HepG2 (cell line): ENCODE results near the gene CCT3. TPM values are rescaled to one million over a fixed set of nuclear protein-coding genes. Genes with fewer than 3 reads are reported as not detected.

Experiments
- ADNP ChIP-seq: sonication (generic); formaldehyde crosslinking; IDR thresholded peaks from 2 replicates; pipeline ENCODE4 v1.4.0; 2020; ENCODE audit warnings: missing genetic modification reagents
- CERS6 ChIP-seq: sonication (generic); formaldehyde crosslinking; IDR thresholded peaks from 2 replicates; pipeline ENCODE4 v1.5.0; 2020; ENCODE audit warnings: missing genetic modification reagents
- CSRNP1 ChIP-seq: sonication (generic); formaldehyde crosslinking; IDR thresholded peaks from 2 replicates; pipeline ENCODE4 v1.8.1; 2023; ENCODE audit warnings: mild to moderate bottlenecking, missing genetic modification reagents
- FOXO4 ChIP-seq: sonication (generic); formaldehyde crosslinking; conservative IDR thresholded peaks from 2 replicates; pipeline ENCODE4 v1.8.1; 2023; ENCODE audit warnings: missing genetic modification reagents
- HMGA1 ChIP-seq: sonication (generic); formaldehyde crosslinking; conservative IDR thresholded peaks from 2 replicates; pipeline ENCODE4 v1.4.0; 2020; ENCODE audit warnings: missing genetic modification reagents
- KLF6 ChIP-seq: IDR thresholded peaks from 2 replicates; pipeline ENCODE4 v1.8.0; 2016; ENCODE audit warnings: missing biosample characterization, missing genetic modification reagents
- NFYB ChIP-seq: sonication (generic); formaldehyde crosslinking; IDR thresholded peaks from 2 replicates; pipeline ENCODE4 v1.4.0; 2020; ENCODE audit warnings: missing genetic modification reagents
- NONO ChIP-seq, 2 experiments: fragments of 450-650 bp in 1 of 2; sonication (generic) in 1 of 2; formaldehyde crosslinking in 1 of 2; IDR thresholded peaks in 1 of 2; conservative IDR thresholded peaks in 1 of 2; 2 replicates each; pipeline versions ENCODE4 v1.6.1 to v1.8.0; 2017 to 2022; ENCODE audit warnings: mild to moderate bottlenecking in 1 of 2, missing genetic modification reagents in 1 of 2, moderate library complexity in 1 of 2
- TMF1 ChIP-seq: sonication (generic); formaldehyde crosslinking; IDR thresholded peaks from 2 replicates; pipeline ENCODE4 v1.8.1; 2022; ENCODE audit warnings: low read depth, missing genetic modification reagents
- TRIM24 ChIP-seq: sonication (generic); formaldehyde crosslinking; IDR thresholded peaks from 2 replicates; pipeline ENCODE4 v1.8.0; 2022; ENCODE audit warnings: mild to moderate bottlenecking, missing genetic modification reagents
- YEATS2 ChIP-seq: sonication (generic); formaldehyde crosslinking; IDR thresholded peaks from 2 replicates; pipeline ENCODE4 v1.4.0; 2020; ENCODE audit warnings: missing genetic modification reagents, borderline replicate concordance
- ZBTB40 ChIP-seq, 2 experiments: fragments of 450-650 bp in 1 of 2; sonication (generic) in 1 of 2; formaldehyde crosslinking in 1 of 2; IDR thresholded peaks; 2 replicates each; pipeline versions ENCODE4 v1.6.1 to v1.8.0; 2016 to 2022; ENCODE audit warnings: antibody characterized with exemption in 1 of 2, mild to moderate bottlenecking in 1 of 2, missing genetic modification reagents in 1 of 2
- ZKSCAN8 ChIP-seq: IDR thresholded peaks from 2 replicates; pipeline ENCODE4 v1.6.1; 2016; ENCODE audit warnings: borderline replicate concordance, missing genetic modification reagents, missing compliant biosample characterization
- ZNF207 ChIP-seq: fragments of 450-650 bp; IDR thresholded peaks from 2 replicates; pipeline ENCODE4 v1.6.1; 2016; ENCODE audit warnings: antibody characterized with exemption, borderline replicate concordance
- ZNF263 ChIP-seq: sonication (generic); formaldehyde crosslinking; IDR thresholded peaks from 2 replicates; pipeline ENCODE4 v1.4.0; 2020; ENCODE audit warnings: missing genetic modification reagents
- ZNF274 ChIP-seq: sonication (generic); formaldehyde crosslinking; IDR thresholded peaks from 2 replicates; pipeline ENCODE4 v1.5.1; 2020; ENCODE audit warnings: mild to moderate bottlenecking, missing genetic modification reagents
- ZNF792 ChIP-seq: IDR thresholded peaks from 2 replicates; pipeline ENCODE4 v1.6.1; 2016
- polyA plus RNA-seq, 8 experiments: library from polyadenylated mRNA; depleted of rRNA in 3 of 8; stranded (reverse) in 7 of 8; unstranded in 1 of 8; fragments of >200 nt; fragmentation: Illumina TruSeq in 4 of 8; extraction: Trizol in 4 of 8; gene quantifications; 2 replicates each; pipeline versions ENCODE4 v1.2.1 to v1.2.3, GENCODE V29; 2011 to 2016; ENCODE audit warnings: low read depth in 4 of 8, missing spikeins in 1 of 8, mixed read lengths in 1 of 8; ENCODE audit not compliant: insufficient read depth in 1 of 8
- total RNA-seq, 5 experiments: library from RNA; depleted of rRNA; stranded (reverse); fragments of >200 nt; fragmentation: Illumina TruSeq; extraction: Trizol; gene quantifications; 2 replicates each; pipeline ENCODE4 v1.2.3, GENCODE V29; 2016; ENCODE audit warnings: low read depth in 1 of 5

The CCT3 gene
- total and polyA plus RNA-seq, 2 of the 13 experiments (the other 11 are each of a cell fraction or from before 2014, with no cell fraction given), result 319 to 615 TPM

- TF ChIP-seq ZBTB40 (IDR thresholded peaks at IDR 0.05) (no peak), ZBTB40 (CRISPR knock-in tag; IDR thresholded peaks at IDR 0.05) (peak; percentile 29; the same call in 1 of the 2 replicates), ZNF263 (peak; percentile 53; the same call in 1 of the 2 replicates), ZNF274 (CRISPR knock-in tag) (no peak), ZNF207 (no peak), YEATS2 (no peak), ZKSCAN8 (CRISPR knock-in tag) (no peak), CSRNP1 (no peak), ZNF792 (CRISPR knock-in tag) (no peak), NFYB (CRISPR knock-in tag) (no peak), KLF6 (CRISPR knock-in tag) (no peak), ADNP (no peak), CERS6 (no peak), FOXO4 (CRISPR knock-in tag) (0 out of 2 replicates have a peak, but pooled peaks have one; percentile 60), TMF1 (CRISPR knock-in tag) (no peak), NONO (IDR thresholded peaks at IDR 0.05) (no peak), NONO (CRISPR knock-in tag; conservative IDR thresholded peaks at IDR 0.05) (no peak; the same call in 1 of the 2 replicates), HMGA1 (CRISPR knock-in tag) (no peak), TRIM24 (CRISPR knock-in tag) (no peak; the same call in 1 of the 2 replicates)
Measured at GRCh38 chr1:156368157-156368658, 30.1 kb upstream of the CCT3 start (continued).
